Bone marrow (tissue), 2 donors: ENCODE measurements around the gene CFAP45.

ENCODE experiments used
- DNase-seq, 2 donors: peaks; one replicate each; lab custom pipeline; 2025; lab: John Stamatoyannopoulos, UW

The CFAP45 gene

DNA sequence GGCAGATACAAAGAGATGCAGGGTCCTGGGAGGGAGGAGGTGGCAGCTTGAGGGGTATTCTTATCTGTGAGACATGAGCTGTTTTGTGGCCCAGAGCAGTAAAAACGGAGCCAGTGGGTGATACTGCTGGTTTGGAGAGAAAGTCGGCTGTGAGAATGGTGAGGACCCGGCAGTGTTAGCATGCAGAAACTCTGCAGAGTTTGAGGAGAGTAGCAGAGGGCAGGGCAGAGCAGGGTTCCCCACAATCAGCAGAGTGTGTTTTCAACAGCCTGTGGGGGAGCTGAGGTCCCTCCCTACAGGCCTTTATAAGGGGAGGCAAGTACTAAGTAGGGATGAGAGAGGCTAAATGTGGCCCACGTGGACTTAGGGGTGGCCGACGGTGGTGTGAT lies 72.9 kb downstream of the CFAP45 start:
- DNase-seq: no peak

- peak in 1 of 2 donors; percentile 43 for DNase-seq
Measured at GRCh38 chr1:159826441-159827101, 73.4 kb downstream of the CFAP45 start, which contains the start of gene SLAMF8. Gene SLAMF8, plus strand, starts transcription at chr1:159826873. Its CDS starts 26 bp downstream, at chr1:159826899.

- no peak for DNase-seq
Measured at GRCh38 chr1:159825564-159825963, 74.4 kb downstream of the CFAP45 start.

DNA sequence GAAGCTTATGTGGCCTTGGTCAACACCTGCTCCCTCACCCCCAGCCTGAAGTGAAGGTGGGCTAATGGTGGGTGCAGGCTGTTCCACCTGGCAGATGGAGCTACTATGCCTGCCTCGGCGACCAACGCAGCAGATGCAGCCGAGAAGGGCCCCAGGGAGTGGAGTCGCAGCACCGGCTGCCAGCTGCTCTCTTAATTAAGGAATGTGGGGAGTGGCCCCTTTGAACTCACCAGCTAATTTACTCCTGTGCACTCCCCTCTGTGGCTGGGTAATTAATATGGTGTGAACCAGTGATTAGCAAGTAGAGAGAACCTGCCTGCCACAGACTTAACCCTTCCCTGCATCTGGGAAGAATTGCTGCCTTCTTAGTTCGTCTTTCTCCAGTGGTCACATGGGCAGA lies 76.6 kb downstream of the CFAP45 start:
- DNase-seq: no peak
